GM21390 (cell line): ENCODE data around the gene FAM124A.
"Not testable (repeated sequence)": the region's sequence is repeated elsewhere in the genome, so short reads cannot be mapped to it uniquely, and the experiment has no call there.

Source experiments
- ATAC-seq: cut with Tn5 transposase; IDR thresholded peaks from one replicate; pipeline ENCODE4 v1.9.1; 2021; ENCODE audit not compliant: unreplicated experiment

The FAM124A gene

DNA sequence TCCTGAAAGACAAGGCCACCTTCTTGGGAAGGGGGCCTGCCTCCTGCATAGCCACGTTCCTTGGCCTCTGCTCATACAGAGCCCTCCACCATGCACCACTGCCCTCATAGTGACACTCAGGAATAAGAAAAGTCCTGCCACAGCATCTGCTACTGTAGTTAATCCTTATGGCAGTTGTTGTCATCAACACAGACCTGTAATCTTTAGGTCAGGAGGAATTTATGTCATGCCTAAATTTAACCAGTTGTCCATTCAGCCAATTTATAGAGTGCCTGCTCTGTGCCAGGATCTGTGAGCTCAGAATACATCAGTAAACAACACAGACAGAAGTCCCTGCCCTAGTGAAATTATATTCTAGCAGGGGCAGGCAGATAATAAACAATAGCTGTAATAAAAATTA is 44.4 kb downstream of the FAM124A start:
- ATAC-seq: no peak

- ATAC-seq: no peak
Observed at GRCh38 chr13:51267622-51268021, 45.4 kb downstream of the FAM124A start.

- no peak for ATAC-seq
Observed at GRCh38 chr13:51269039-51269438, 46.8 kb downstream of the FAM124A start.

DNA sequence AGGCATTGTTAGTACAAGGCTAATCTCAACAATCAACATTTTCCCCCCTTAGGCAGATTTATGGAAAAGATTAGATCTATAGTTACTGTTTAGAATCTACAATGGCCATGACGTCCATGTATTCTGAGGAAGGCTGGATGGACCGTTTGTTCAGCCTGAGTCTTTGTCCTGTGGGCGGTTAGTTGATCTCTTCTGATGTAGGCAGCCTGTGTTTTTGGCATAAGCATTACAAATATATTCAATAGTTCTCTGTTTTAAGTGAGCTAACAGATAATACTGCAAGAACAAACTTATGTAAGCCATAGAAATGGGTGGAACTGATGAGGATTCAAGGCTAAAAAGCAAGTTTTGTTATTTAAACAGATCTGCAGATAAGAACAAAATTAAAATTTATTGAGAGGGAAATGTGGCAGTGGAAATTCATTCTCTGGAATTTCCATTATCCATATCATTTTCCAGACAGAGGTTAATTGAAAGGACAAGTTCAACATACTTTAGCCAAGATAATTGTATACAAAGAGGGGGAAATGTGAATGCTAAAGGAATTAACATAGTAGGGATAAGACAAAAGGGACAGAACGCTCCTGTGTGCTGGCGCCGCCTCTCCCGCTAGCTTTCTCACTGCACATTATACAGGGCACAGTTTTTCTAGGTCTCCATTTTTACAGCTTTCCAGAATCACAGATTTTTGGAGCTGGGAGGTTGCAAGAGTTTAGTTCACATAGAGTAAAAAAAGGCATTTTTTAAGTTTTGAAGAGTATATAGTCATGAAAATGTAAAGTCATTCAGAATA is 48.6 kb downstream of the FAM124A start:
- no peak for ATAC-seq

- ATAC-seq: no peak
Observed at GRCh38 chr13:51271528-51272085, 49.4 kb downstream of the FAM124A start.

- no peak for ATAC-seq
Observed at GRCh38 chr13:51275101-51275500, 52.9 kb downstream of the FAM124A start.

DNA sequence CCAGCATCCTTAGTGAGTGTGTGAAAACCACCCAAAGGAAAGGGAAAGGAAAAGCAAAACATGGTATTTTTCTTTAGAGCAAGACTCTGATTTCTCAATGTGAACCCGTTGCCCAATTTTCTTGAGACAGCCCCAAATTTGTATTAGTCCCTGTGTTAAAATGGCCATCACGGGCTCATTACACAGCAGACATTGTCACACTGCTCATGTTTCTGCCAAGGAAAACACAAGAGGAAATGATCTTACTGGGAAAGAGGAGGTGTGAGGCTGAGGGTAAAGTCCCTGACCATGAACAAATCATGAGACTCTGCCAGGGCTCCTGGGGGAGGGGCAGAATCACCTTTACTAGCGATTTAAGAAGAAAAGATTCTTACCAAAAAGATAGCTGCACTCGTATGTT is 54.4 kb downstream of the FAM124A start:
- no peak for ATAC-seq

GRCh38 chr13:51277928-51278327 is 55.7 kb downstream of the FAM124A start:
- no peak for ATAC-seq

- ATAC-seq: no peak
Observed at GRCh38 chr13:51278426-51279130, 56.4 kb downstream of the FAM124A start.

- no peak for ATAC-seq
Observed at GRCh38 chr13:51280379-51280940, 58.3 kb downstream of the FAM124A start.

GRCh38 chr13:51282322-51282721 is 60.1 kb downstream of the FAM124A start:
- ATAC-seq: no peak

- not testable (repeated sequence) for ATAC-seq
Observed at GRCh38 chr13:51282923-51283322, 60.7 kb downstream of the FAM124A start.

- no peak for ATAC-seq
Observed at GRCh38 chr13:51283371-51283770, 61.2 kb downstream of the FAM124A start.

- no peak for ATAC-seq
Observed at GRCh38 chr13:51284339-51284738, 62.1 kb downstream of the FAM124A start.

DNA sequence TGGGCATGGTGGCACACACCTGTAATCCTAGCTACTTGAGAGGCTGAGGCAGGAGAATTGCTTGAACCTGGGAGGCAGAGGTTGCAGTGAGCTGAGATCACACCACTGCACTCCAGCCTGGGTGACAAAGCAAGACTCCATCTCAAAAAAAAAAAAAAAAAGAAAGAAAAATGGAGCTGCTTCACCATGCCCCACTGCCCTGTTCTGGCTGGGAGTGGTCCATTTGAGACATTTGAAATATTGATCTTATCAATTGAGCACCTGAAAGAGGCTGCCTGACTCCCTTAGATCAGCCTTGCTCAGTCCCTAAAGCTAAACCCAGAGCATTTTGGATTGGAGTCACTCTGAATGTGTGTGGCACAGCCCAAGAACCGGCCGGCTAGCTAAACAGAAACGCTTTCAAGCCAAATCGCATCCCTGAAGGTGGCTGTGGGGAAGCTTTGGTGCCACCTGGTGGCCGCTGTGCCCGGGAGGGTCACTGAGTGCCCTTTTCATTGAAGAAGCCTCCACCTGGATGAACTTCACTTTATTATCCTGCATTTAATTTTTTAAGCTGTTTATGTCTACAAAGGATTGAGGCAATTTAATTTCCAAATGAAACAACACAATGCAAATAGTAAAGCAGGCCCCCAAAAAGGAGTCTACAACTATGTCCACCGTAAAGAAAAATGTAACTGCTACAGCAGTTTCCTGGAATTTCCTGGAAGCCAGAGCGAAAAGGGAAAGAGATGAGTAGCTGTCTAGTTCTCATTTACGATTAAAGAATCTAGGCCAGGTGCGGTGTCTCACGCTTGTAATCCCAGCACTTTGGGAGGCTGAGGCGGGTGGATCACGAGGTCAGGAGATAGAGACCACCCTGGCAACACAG is 64.2 kb downstream of the FAM124A start:
- peak; percentile 66 for ATAC-seq

GRCh38 chr13:51287758-51288157 is 65.6 kb downstream of the FAM124A start:
- no peak for ATAC-seq

DNA sequence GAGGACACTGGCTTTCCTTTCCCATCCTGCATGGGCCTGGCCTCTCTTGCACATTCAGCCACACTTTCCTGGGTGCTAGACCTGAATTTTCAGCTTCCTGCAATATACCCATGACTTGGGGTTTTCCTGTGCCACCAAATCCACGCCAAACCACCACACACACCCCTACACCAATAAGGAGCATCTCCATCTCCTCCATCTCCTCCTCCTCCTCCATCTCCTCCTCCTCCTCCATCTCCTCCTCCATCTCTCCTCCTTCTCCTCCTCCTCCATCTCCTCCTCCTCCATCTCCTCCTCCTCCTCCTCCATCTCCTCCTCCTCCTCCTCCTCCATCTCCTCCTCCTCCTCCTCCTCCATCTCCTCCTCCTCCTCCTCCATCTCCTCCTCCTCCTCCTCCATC is 66.1 kb downstream of the FAM124A start:
- not testable (repeated sequence) for ATAC-seq

DNA sequence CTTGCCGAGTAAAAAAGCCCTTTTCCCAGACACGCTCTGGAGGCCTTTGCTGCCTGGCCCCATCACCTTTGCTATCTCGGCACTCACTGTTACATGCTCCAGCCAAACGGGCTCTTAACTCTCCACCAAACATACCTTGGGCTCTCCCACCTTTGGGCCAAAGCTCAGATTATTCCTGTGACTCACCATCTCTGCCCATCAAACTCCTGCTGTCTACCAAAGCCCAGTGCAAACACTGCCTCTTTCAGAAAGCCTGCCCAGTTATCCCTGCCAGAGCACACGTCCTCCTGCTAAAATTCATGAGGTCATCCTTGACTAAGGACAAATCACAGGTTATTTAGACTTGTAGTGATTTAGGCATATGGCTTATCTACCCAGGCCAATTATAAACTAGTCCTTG is 69.1 kb downstream of the FAM124A start:
- no peak for ATAC-seq

- ATAC-seq: no peak
Observed at GRCh38 chr13:51292000-51292565, 69.9 kb downstream of the FAM124A start.

DNA sequence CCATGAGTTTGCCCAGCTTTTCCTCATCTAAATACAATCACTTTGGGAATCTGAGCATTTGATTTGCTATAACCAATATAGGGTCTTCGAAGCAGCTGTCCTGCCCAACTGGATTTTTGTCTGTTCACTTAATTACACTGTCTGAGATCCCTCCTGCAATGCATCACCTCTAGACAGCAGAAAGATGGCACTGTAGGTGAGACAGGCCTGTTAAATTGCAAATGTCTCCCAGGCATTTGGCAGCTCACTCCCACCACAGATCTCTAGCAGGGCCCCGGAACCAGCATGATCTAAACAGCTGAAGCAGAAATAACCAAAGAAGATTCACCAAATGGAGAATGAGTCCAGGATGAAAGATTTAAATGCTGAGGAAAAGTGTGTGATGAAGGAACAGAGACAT is 75.4 kb downstream of the FAM124A start:
- no peak for ATAC-seq

- no peak for ATAC-seq
Observed at GRCh38 chr13:51298812-51299211, 76.6 kb downstream of the FAM124A start.
